SK-N-SH (cell line): Measurements from ENCODE around the gene PIK3IP1. TPM values are rescaled to one million over a fixed set of nuclear protein-coding genes. Genes with fewer than 3 reads are reported as not detected.

ENCODE experiments used
- CTCF ChIA-PET: fragments of 300-600, 350-600 bp; formaldehyde crosslinking; extraction: SDS; loops from one replicate; lab custom pipeline; 2021; lab: Yijun Ruan, JAX
- POLR2A ChIA-PET: fragments of 350-600 bp; sonication (Branson Sonifier 250); formaldehyde crosslinking; extraction: SDS; loops from one replicate; lab custom pipeline; 2020; ENCODE audit warnings: antibody characterized with exemption, inconsistent platforms; lab: Yijun Ruan, JAX
- DNase-seq: peaks from one replicate; pipeline ENCODE4 v3.0.0; 2012
- H2AFZ ChIP-seq: fragments of 200-600 bp; sonication (generic); 2 replicates; pipeline ENCODE4 v1.8.1; 2016; ENCODE audit warnings: antibody characterized with exemption, mild to moderate bottlenecking, low read depth
- H3F3A ChIP-seq: fragments of 200-600 bp; sonication (generic); replicated peaks from 2 replicates; pipeline ENCODE3; 2016; ENCODE audit warnings: antibody characterized with exemption, mild to moderate bottlenecking; ENCODE audit not compliant: insufficient read depth
- H3K27ac ChIP-seq, 2 experiments: fragments of 200-500 bp in 1 of 2; fragments of 200-600 bp in 1 of 2; sonication (Bioruptor generic) in 1 of 2; sonication (generic), shearing (Covaris generic) in 1 of 2; 2 replicates each; pipeline versions ENCODE4 v1.5.1 to v1.6.1; 2014 to 2016; ENCODE audit warnings: low read depth in 2 of 2, inconsistent platforms in 1 of 2, low read length in 1 of 2, mild to moderate bottlenecking in 1 of 2, mixed read lengths in 1 of 2
- H3K27me3 ChIP-seq: fragments of 200-600 bp; sonication (generic), shearing (Covaris generic); 2 replicates; pipeline ENCODE4 v1.6.1; 2016; ENCODE audit warnings: mixed run types; ENCODE audit not compliant: insufficient read depth
- H3K36me3 ChIP-seq, 2 experiments: fragments of 200-500 bp in 1 of 2; fragments of 200-600 bp in 1 of 2; sonication (Bioruptor generic) in 1 of 2; sonication (generic) in 1 of 2; replicated peaks in 1 of 2; 2 replicates each; pipeline versions ENCODE3 to v1.5.1; 2014 to 2016; ENCODE audit warnings: low read length in 1 of 2, mild to moderate bottlenecking in 1 of 2; ENCODE audit not compliant: insufficient read depth in 2 of 2, control insufficient read depth in 1 of 2
- H3K4me1 ChIP-seq, 2 experiments: fragments of 200-500 bp in 1 of 2; fragments of 200-600 bp in 1 of 2; sonication (Bioruptor generic) in 1 of 2; sonication (generic), shearing (Covaris generic) in 1 of 2; 2 replicates each; pipeline versions ENCODE4 v1.5.1 to v1.6.1; 2014 to 2016; ENCODE audit warnings: low read depth in 1 of 2, low read length in 1 of 2, mixed run types in 1 of 2; ENCODE audit not compliant: insufficient read depth in 2 of 2, control insufficient read depth in 1 of 2
- H3K4me2 ChIP-seq: fragments of 200-600 bp; sonication (generic), shearing (Covaris generic); 2 replicates; pipeline ENCODE4 v1.6.1; 2017; ENCODE audit warnings: mixed run types
- H3K4me3 ChIP-seq, 2 experiments: fragments of 200-500 bp in 1 of 2; fragments of 200-600 bp in 1 of 2; sonication (Bioruptor generic) in 1 of 2; sonication (generic), shearing (Covaris generic) in 1 of 2; 2 replicates each; pipeline versions ENCODE4 v1.5.1 to v1.8.1; 2014 to 2016; ENCODE audit warnings: low read depth in 2 of 2, inconsistent platforms in 1 of 2, low read length in 1 of 2, mild to moderate bottlenecking in 1 of 2, mixed read lengths in 1 of 2, moderate library complexity in 1 of 2
- H3K79me2 ChIP-seq: fragments of 200-600 bp; sonication (generic); 2 replicates; pipeline ENCODE4 v1.8.1; 2017; ENCODE audit warnings: mild to moderate bottlenecking; ENCODE audit not compliant: insufficient read depth
- H3K9ac ChIP-seq: fragments of 200-600 bp; sonication (generic); 2 replicates; pipeline ENCODE4 v1.6.1; 2017; ENCODE audit warnings: mixed run types
- H3K9me2 ChIP-seq: fragments of 200-600 bp; sonication (generic); 2 replicates; pipeline ENCODE4 v1.6.1; 2017; ENCODE audit warnings: mixed run types
- H3K9me3 ChIP-seq: fragments of 200-600 bp; sonication (generic); 2 replicates; pipeline ENCODE4 v1.6.1; 2017; ENCODE audit warnings: mixed run types, mild to moderate bottlenecking, moderate library complexity
- H4K20me1 ChIP-seq: fragments of 200-600 bp; sonication (generic); 2 replicates; pipeline ENCODE4 v1.6.1; 2017; ENCODE audit warnings: mild to moderate bottlenecking, mixed run types; ENCODE audit not compliant: insufficient read depth
- CHD2 ChIP-seq: fragments of 150-350 bp; IDR thresholded peaks from 2 replicates; pipeline ENCODE4 v1.6.1; 2018; ENCODE audit warnings: low read length; ENCODE audit not compliant: partially characterized antibody
- ELF1 ChIP-seq: IDR thresholded peaks from 2 replicates; pipeline ENCODE4 v1.4.0; 2012
- EZH2phosphoT487 ChIP-seq: fragments of 200-600 bp; sonication (generic); IDR thresholded peaks from 2 replicates; pipeline ENCODE4 v1.6.1; 2017; ENCODE audit warnings: low read depth, mixed run types, mild to moderate bottlenecking, antibody characterized with exemption, moderate library complexity, borderline replicate concordance
- FOXJ3 ChIP-seq: sonication (generic); formaldehyde crosslinking; IDR thresholded peaks from 2 replicates; pipeline ENCODE4 v1.5.1; 2020; ENCODE audit warnings: mild to moderate bottlenecking, missing genetic modification reagents
- FOXM1 ChIP-seq: IDR thresholded peaks from 2 replicates; pipeline ENCODE4 v1.4.0; 2012; ENCODE audit warnings: low read depth, mild to moderate bottlenecking
- IRF3 ChIP-seq: fragments of 150-350 bp; IDR thresholded peaks from 2 replicates; pipeline ENCODE4 v1.6.1; 2016; ENCODE audit warnings: mild to moderate bottlenecking, low read depth, low read length
- JUND ChIP-seq: IDR thresholded peaks from 2 replicates; pipeline ENCODE4 v1.4.0; 2012
- NFIC ChIP-seq: IDR thresholded peaks from 2 replicates; pipeline ENCODE4 v1.4.0; 2012; ENCODE audit warnings: borderline replicate concordance
- NRF1 ChIP-seq: IDR thresholded peaks from 2 replicates; pipeline ENCODE4 v1.6.1; 2012; ENCODE audit warnings: low read depth, mild to moderate bottlenecking, low read length
- RCOR1 ChIP-seq: fragments of 150-350 bp; IDR thresholded peaks from 2 replicates; pipeline ENCODE4 v1.6.1; 2017; ENCODE audit warnings: antibody characterized with exemption, low read length
- RFX5 ChIP-seq: IDR thresholded peaks from 2 replicates; pipeline ENCODE4 v1.6.1; 2012; ENCODE audit warnings: mild to moderate bottlenecking, improper control_type of control experiment, low read length
- RXRA ChIP-seq: IDR thresholded peaks from 2 replicates; pipeline ENCODE4 v1.4.0; 2012; ENCODE audit warnings: low read depth, mild to moderate bottlenecking, borderline replicate concordance
- SIN3A ChIP-seq: IDR thresholded peaks from 2 replicates; pipeline ENCODE4 v1.6.1; 2012; ENCODE audit warnings: low read depth, mild to moderate bottlenecking, low read length, moderate library complexity, borderline replicate concordance
- TCF12 ChIP-seq: IDR thresholded peaks from 2 replicates; pipeline ENCODE4 v1.4.0; 2012
- ZBTB33 ChIP-seq: IDR thresholded peaks from 2 replicates; pipeline ENCODE4 v1.4.0; 2012; ENCODE audit warnings: low read depth, borderline replicate concordance
- WGBS: methylation state at CpG from one replicate; pipeline ENCODE4 v1.1.6; 2017; ENCODE audit warnings: low lambda C conversion rate; 5-methylcytosine and 5-hydroxymethylcytosine counted together
- polyA plus RNA-seq, 3 experiments: library from polyadenylated mRNA; depleted of rRNA; stranded (reverse); fragments of >200 nt; gene quantifications; 2 replicates each; pipeline ENCODE4 v1.2.3, GENCODE V29; 2012

Gene PIK3IP1
- polyA plus RNA-seq, 1 of the 3 experiments (the other 2 are of a cell fraction) = 8.6 TPM

GRCh38 chr22:31276426-31277167 is 15.7 kb downstream of the PIK3IP1 start:
- no peak for TF ChIP-seq NRF1
- TF ChIP-seq ZBTB33 = no peak
- no peak for TF ChIP-seq RFX5
- TF ChIP-seq FOXJ3 (CRISPR knock-in tag) = no peak
- TF ChIP-seq RCOR1 = no peak
- TF ChIP-seq JUND = no peak
- no peak for TF ChIP-seq FOXM1
- TF ChIP-seq RXRA = no peak
- TF ChIP-seq IRF3 = no peak
- no peak for TF ChIP-seq EZH2phosphoT487
- TF ChIP-seq SIN3A = no peak
- no peak for TF ChIP-seq ELF1
- TF ChIP-seq NFIC = no peak
- no peak for TF ChIP-seq TCF12
- no peak for TF ChIP-seq CHD2
- Histone ChIP-seq H3K4me3 (no peak overlapping the region), H3K9me3 (no peaks in the 10 kb centered on the region), H3K4me1 (no peaks in the 10 kb centered on the region; a peak in 1 of 4 replicates), H3K9ac (no peak overlapping the region), H3K27ac (no peak overlapping the region), H3K36me3 (peaks cover 39 to 65% of the 10 kb centered on the region in 2 experiments), H3F3A (peaks cover 14% of the 10 kb centered on the region), H3K27me3 (no peaks in the 10 kb centered on the region), H4K20me1 (no peaks in the 10 kb centered on the region), H3K9me2 (no peaks in the 10 kb centered on the region), H3K79me2 (no peaks in the 10 kb centered on the region), H3K4me2 (no peak overlapping the region), H2AFZ (no peak overlapping the region)
- DNase-seq = no peak
- WGBS = 94% methylated on average over 35 of the region's 69 CpGs
- POLR2A ChIA-PET = interaction anchor here (0.6 kb wide), 1 partner anchor 29 kb away, joined by 3 read pairs; no protein-coding TSS in a partner anchor
- CTCF ChIA-PET = interaction anchor here (1.2 to 1.4 kb wide), 2 partner anchors 19 to 64 kb away, joined by 3 to 4 read pairs; no protein-coding TSS in a partner anchor
